ENCODE data around the gene CLRN2. TPM values are rescaled to one million over a fixed set of nuclear protein-coding genes. Genes with fewer than 3 reads are reported as not detected.

CLRN2 gene
- total and polyA plus RNA-seq, 10 of the 15 experiments (the other 5 are each of a cell fraction or from before 2014, with no cell fraction given), result not detected

- H3K36me3 ChIP-seq (ENCODE audit: control insufficient read depth in 2 of 2, insufficient read depth in 2 of 2, low read length in 1 of 2), result no peaks in the 10 kb centered on the region
- FAIRE-seq (no peak), DNase-seq (ENCODE audit: low read depth, low spot score) (no peak), ATAC-seq (peak; percentile 41; the same call in 2 of the 3 replicates)
- BruUV-seq (replicated peaks), result no TSS peak
- no peak overlapping the region for H3K4me3 ChIP-seq
- in situ Hi-C loops (cut with MboI), result no loop called here
- no peaks in the 10 kb centered on the region for H3K27me3 ChIP-seq (replicated peaks in 1 of 2; ENCODE audit: control insufficient read depth in 2 of 2, insufficient read depth in 2 of 2, low read length in 1 of 2)
- RAD21 ChIA-PET (ENCODE audit: unreplicated experiment), result no interaction called here
- H2AFZ ChIP-seq (ENCODE audit: control insufficient read depth, low read depth, low read length), result no peak overlapping the region
- H3K79me2 ChIP-seq (ENCODE audit: control insufficient read depth, insufficient read depth, low read length), result no peaks in the 10 kb centered on the region
- 20% methylated on average over 6 of the region's 6 CpGs for WGBS (ENCODE audit: insufficient coverage, insufficient replicate concordance, low lambda C conversion rate, missing lambda C conversion rate)
- H3K4me1 ChIP-seq (ENCODE audit: control insufficient read depth, insufficient read depth, low read length), result no peaks in the 10 kb centered on the region
- no peak overlapping the region for H3K4me2 ChIP-seq (ENCODE audit: control insufficient read depth, insufficient read depth)
- SMC1A ChIA-PET (ENCODE audit: uncharacterized antibody, unreplicated experiment), result interaction anchor here (7.0 kb wide), 1 partner anchor 263 kb away, joined by 68 read pairs; the partner anchor contains the start of genes DCAF16 and NCAPG
- POLR2A ChIA-PET, result no interaction called here
- H3K9ac ChIP-seq (ENCODE audit: control insufficient read depth, insufficient read depth, low read length), result no peak overlapping the region
- TF ChIP-seq CBX5 (IDR thresholded peaks at IDR 0.05; ENCODE audit: low read depth) (no peak), NR2C1 (IDR thresholded peaks at IDR 0.05) (no peak), USF2 (IDR thresholded peaks at IDR 0.05; ENCODE audit: borderline replicate concordance, low read depth, low read length) (no peak), ZNF24 (IDR thresholded peaks at IDR 0.05) (no peak), SREBF1 (IDR thresholded peaks at IDR 0.05; ENCODE audit: low read length) (no peak), RELB (IDR thresholded peaks at IDR 0.05; ENCODE audit: low read depth) (no peak), PAX5 (IDR thresholded peaks at IDR 0.05; ENCODE audit: borderline replicate concordance, low read depth, low read length) (no peak), E2F4 (IDR thresholded peaks at IDR 0.05; ENCODE audit: low read depth, low read length) (no peak), NFYB (IDR thresholded peaks at IDR 0.05; ENCODE audit: insufficient read depth, low read depth, low read length) (no peak), RCOR1 (conservative IDR thresholded peaks at IDR 0.05; ENCODE audit: low read depth, low read length) (no peak), NFXL1 (IDR thresholded peaks at IDR 0.05; ENCODE audit: borderline replicate concordance) (no peak), ATF7 (IDR thresholded peaks at IDR 0.05; ENCODE audit: low read depth) (peak; percentile 68), FOXK2 (IDR thresholded peaks at IDR 0.05) (peak; percentile 34; the same call in 1 of the 2 replicates)
- no peaks in the 10 kb centered on the region for H4K20me1 ChIP-seq (ENCODE audit: control insufficient read depth, insufficient read depth)
- CTCF ChIA-PET, result interaction anchor here (0.6 to 1.7 kb wide), 4 partner anchors 11 to 492 kb away, joined by 3 to 4 read pairs (median 4); no protein-coding TSS in a partner anchor
- no peak overlapping the region for H3K27ac ChIP-seq (ENCODE audit: control insufficient read depth, insufficient read depth)
- intact Hi-C loops (cut with micrococcal nuclease; ENCODE audit: unreplicated experiment), result no loop called here
- no peaks in the 10 kb centered on the region for H3K9me3 ChIP-seq (replicated peaks; ENCODE audit: control insufficient read depth, insufficient read depth, low read length)
Observed at GRCh38 chr4:17544205-17544604, 29.2 kb downstream of the CLRN2 start.

Data from GM12878 (cell line).